ENCODE results near the gene RAI1.
A peak's percentile ranks its signal among the peaks of the same experiment; 100 is the strongest.

Gene RAI1

GRCh38 chr17:17725011-17725751, 43.9 kb downstream of the RAI1 start:
- Histone ChIP-seq H3K9ac (ENCODE audit: low read length) (peak overlapping the region; percentile 80), H2BK120ac (ENCODE audit: low read depth, low read length) (no peak overlapping the region), H3K4ac (ENCODE audit: low read depth, low read length) (no peak overlapping the region), H3K18ac (ENCODE audit: low read length) (peak overlapping the region; percentile 55), H2BK15ac (replicated peaks; ENCODE audit: low read depth) (no peak overlapping the region), H2AK5ac (ENCODE audit: low read length) (no peak overlapping the region), H3K79me1 (ENCODE audit: low read length) (no peaks in the 10 kb centered on the region), H4K5ac (ENCODE audit: low read length) (no peak overlapping the region), H3K56ac (ENCODE audit: low read length) (peak overlapping the region; percentile 88), H3K4me3 (ENCODE audit: low read length) (peak overlapping the region; percentile 27), H3K27ac (ENCODE audit: low read depth, low read length) (peak overlapping the region; percentile 24), H3K4me2 (ENCODE audit: low read length) (peak overlapping the region; percentile 85), H3K27me3 (ENCODE audit: insufficient read depth, low read length, poor library complexity) (peaks cover 28% of the 10 kb centered on the region), H3K79me2 (ENCODE audit: control insufficient read depth, insufficient read depth, low read length) (no peaks in the 10 kb centered on the region), H2BK5ac (ENCODE audit: low read length) (no peak overlapping the region), H3K23ac (ENCODE audit: low read length) (no peak overlapping the region), H4K8ac (ENCODE audit: low read depth, low read length) (no peak overlapping the region), H3K36me3 (ENCODE audit: control insufficient read depth, insufficient read depth, low read length) (no peaks in the 10 kb centered on the region), H3K4me1 (ENCODE audit: control insufficient read depth, low read depth, low read length) (peaks cover 9% of the 10 kb centered on the region)
- DNase-seq, result peak; percentile 70
- WGBS (ENCODE audit: extremely low coverage, insufficient coverage, low lambda C conversion rate), result no CpG with 5 or more reads among the region's 36 CpGs

GRCh38 chr17:17725752-17726457, 44.6 kb downstream of the RAI1 start:
- H3K56ac ChIP-seq (ENCODE audit: low read length), result peak overlapping the region; percentile 73
- H2BK15ac ChIP-seq (replicated peaks; ENCODE audit: low read depth), result no peak overlapping the region
- H3K4me2 ChIP-seq (ENCODE audit: low read length), result no peak overlapping the region
- DNase-seq, result peak; percentile 26
- peaks cover 9% of the 10 kb centered on the region for H3K4me1 ChIP-seq (ENCODE audit: control insufficient read depth, low read depth, low read length)
- H3K36me3 ChIP-seq (ENCODE audit: control insufficient read depth, insufficient read depth, low read length), result no peaks in the 10 kb centered on the region
- no peak overlapping the region for H3K4me3 ChIP-seq (ENCODE audit: low read length)
- no peak overlapping the region for H2BK5ac ChIP-seq (ENCODE audit: low read length)
- no peak overlapping the region for H4K5ac ChIP-seq (ENCODE audit: low read length)
- no peak overlapping the region for H4K8ac ChIP-seq (ENCODE audit: low read depth, low read length)
- H2BK120ac ChIP-seq (ENCODE audit: low read depth, low read length), result no peak overlapping the region
- H3K4ac ChIP-seq (ENCODE audit: low read depth, low read length), result no peak overlapping the region
- H3K18ac ChIP-seq (ENCODE audit: low read length), result no peak overlapping the region
- peaks cover 21% of the 10 kb centered on the region for H3K27me3 ChIP-seq (ENCODE audit: insufficient read depth, low read length, poor library complexity)
- H2AK5ac ChIP-seq (ENCODE audit: low read length), result peak overlapping the region; percentile 32
- WGBS (ENCODE audit: extremely low coverage, insufficient coverage, low lambda C conversion rate), result no CpG with 5 or more reads among the region's 7 CpGs
- H3K79me2 ChIP-seq (ENCODE audit: control insufficient read depth, insufficient read depth, low read length), result no peaks in the 10 kb centered on the region
- no peak overlapping the region for H3K27ac ChIP-seq (ENCODE audit: low read depth, low read length)
- H3K79me1 ChIP-seq (ENCODE audit: low read length), result no peaks in the 10 kb centered on the region
- H3K9ac ChIP-seq (ENCODE audit: low read length), result peak overlapping the region; percentile 80
- H3K23ac ChIP-seq (ENCODE audit: low read length), result no peak overlapping the region

- no peaks in the 10 kb centered on the region for H3K79me1 ChIP-seq (ENCODE audit: low read length)
- peaks cover 15% of the 10 kb centered on the region for H3K27me3 ChIP-seq (ENCODE audit: insufficient read depth, low read length, poor library complexity)
- H3K9ac ChIP-seq (ENCODE audit: low read length), result peak overlapping the region; percentile 37
- no peak overlapping the region for H3K23ac ChIP-seq (ENCODE audit: low read length)
- no peak overlapping the region for H3K4ac ChIP-seq (ENCODE audit: low read depth, low read length)
- no peak overlapping the region for H3K4me2 ChIP-seq (ENCODE audit: low read length)
- H3K18ac ChIP-seq (ENCODE audit: low read length), result no peak overlapping the region
- H4K5ac ChIP-seq (ENCODE audit: low read length), result no peak overlapping the region
- H2BK120ac ChIP-seq (ENCODE audit: low read depth, low read length), result no peak overlapping the region
- no peak overlapping the region for H3K4me3 ChIP-seq (ENCODE audit: low read length)
- H3K4me1 ChIP-seq (ENCODE audit: control insufficient read depth, low read depth, low read length), result peaks cover 9% of the 10 kb centered on the region
- H2BK5ac ChIP-seq (ENCODE audit: low read length), result no peak overlapping the region
- peak overlapping the region; percentile 32 for H2AK5ac ChIP-seq (ENCODE audit: low read length)
- H4K8ac ChIP-seq (ENCODE audit: low read depth, low read length), result no peak overlapping the region
- no peak overlapping the region for H3K27ac ChIP-seq (ENCODE audit: low read depth, low read length)
- no CpG with 5 or more reads among the region's 6 CpGs for WGBS (ENCODE audit: extremely low coverage, insufficient coverage, low lambda C conversion rate)
- H3K79me2 ChIP-seq (ENCODE audit: control insufficient read depth, insufficient read depth, low read length), result no peaks in the 10 kb centered on the region
- no peak overlapping the region for H3K56ac ChIP-seq (ENCODE audit: low read length)
- no peak overlapping the region for H2BK15ac ChIP-seq (replicated peaks; ENCODE audit: low read depth)
- DNase-seq, result no peak
- no peaks in the 10 kb centered on the region for H3K36me3 ChIP-seq (ENCODE audit: control insufficient read depth, insufficient read depth, low read length)
Measured at GRCh38 chr17:17726458-17727060, 45.3 kb downstream of the RAI1 start.

GRCh38 chr17:17727111-17727659, 45.9 kb downstream of the RAI1 start:
- Histone ChIP-seq H3K4me1 (ENCODE audit: control insufficient read depth, low read depth, low read length) (peaks cover 9% of the 10 kb centered on the region), H3K4ac (ENCODE audit: low read depth, low read length) (no peak overlapping the region), H3K79me1 (ENCODE audit: low read length) (no peaks in the 10 kb centered on the region), H3K56ac (ENCODE audit: low read length) (no peak overlapping the region), H3K4me2 (ENCODE audit: low read length) (no peak overlapping the region), H2AK5ac (ENCODE audit: low read length) (no peak overlapping the region), H3K9ac (ENCODE audit: low read length) (no peak overlapping the region), H3K36me3 (ENCODE audit: control insufficient read depth, insufficient read depth, low read length) (no peaks in the 10 kb centered on the region), H3K18ac (ENCODE audit: low read length) (no peak overlapping the region), H3K79me2 (ENCODE audit: control insufficient read depth, insufficient read depth, low read length) (no peaks in the 10 kb centered on the region), H2BK5ac (ENCODE audit: low read length) (no peak overlapping the region), H4K8ac (ENCODE audit: low read depth, low read length) (no peak overlapping the region), H3K27me3 (ENCODE audit: insufficient read depth, low read length, poor library complexity) (peaks cover 9% of the 10 kb centered on the region), H3K27ac (ENCODE audit: low read depth, low read length) (no peak overlapping the region), H4K5ac (ENCODE audit: low read length) (no peak overlapping the region), H2BK15ac (replicated peaks; ENCODE audit: low read depth) (no peak overlapping the region), H2BK120ac (ENCODE audit: low read depth, low read length) (no peak overlapping the region), H3K4me3 (ENCODE audit: low read length) (no peak overlapping the region), H3K23ac (ENCODE audit: low read length) (no peak overlapping the region)
- no CpG with 5 or more reads among the region's 13 CpGs for WGBS (ENCODE audit: extremely low coverage, insufficient coverage, low lambda C conversion rate)
- DNase-seq, result no peak

DNA sequence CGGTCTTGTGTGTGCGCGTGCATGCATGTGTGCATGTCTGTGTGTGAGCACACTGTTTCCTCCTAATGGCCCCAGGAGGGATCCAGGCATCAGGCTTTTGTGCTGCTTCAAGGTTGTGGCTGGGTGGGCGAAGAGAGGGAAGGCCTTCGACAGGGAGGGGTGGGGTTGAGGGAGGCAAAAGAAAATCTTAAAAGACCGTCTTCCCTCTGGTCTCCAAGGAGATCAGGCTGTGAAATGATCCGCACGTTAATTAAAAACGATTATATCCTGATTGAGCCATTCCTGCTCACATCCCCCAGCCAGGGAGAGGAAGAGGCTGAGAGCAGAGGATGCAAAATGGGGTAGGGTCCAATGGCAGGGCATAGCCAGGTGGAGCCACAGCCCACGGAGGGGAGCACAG, 46.9 kb downstream of the RAI1 start:
- Histone ChIP-seq H3K18ac (ENCODE audit: low read length) (no peak overlapping the region), H3K4me2 (ENCODE audit: low read length) (no peak overlapping the region), H3K4ac (ENCODE audit: low read depth, low read length) (no peak overlapping the region), H3K79me2 (ENCODE audit: control insufficient read depth, insufficient read depth, low read length) (no peaks in the 10 kb centered on the region), H3K9ac (ENCODE audit: low read length) (no peak overlapping the region), H4K5ac (ENCODE audit: low read length) (no peak overlapping the region), H2BK5ac (ENCODE audit: low read length) (no peak overlapping the region), H3K56ac (ENCODE audit: low read length) (no peak overlapping the region), H3K4me1 (ENCODE audit: control insufficient read depth, low read depth, low read length) (peaks cover 6% of the 10 kb centered on the region), H3K23ac (ENCODE audit: low read length) (no peak overlapping the region), H4K8ac (ENCODE audit: low read depth, low read length) (no peak overlapping the region), H3K4me3 (ENCODE audit: low read length) (no peak overlapping the region), H3K27me3 (ENCODE audit: insufficient read depth, low read length, poor library complexity) (no peaks in the 10 kb centered on the region), H3K36me3 (ENCODE audit: control insufficient read depth, insufficient read depth, low read length) (no peaks in the 10 kb centered on the region), H2AK5ac (ENCODE audit: low read length) (no peak overlapping the region), H2BK120ac (ENCODE audit: low read depth, low read length) (no peak overlapping the region), H2BK15ac (replicated peaks; ENCODE audit: low read depth) (no peak overlapping the region), H3K79me1 (ENCODE audit: low read length) (no peaks in the 10 kb centered on the region), H3K27ac (ENCODE audit: low read depth, low read length) (no peak overlapping the region)
- no peak for DNase-seq
- no CpG with 5 or more reads among the region's 10 CpGs for WGBS (ENCODE audit: extremely low coverage, insufficient coverage, low lambda C conversion rate)

Measured in mesendoderm (in vitro differentiated cells).